LoVo (cell line): Measurements from ENCODE around the gene CDHR5.
"Not testable (repeated sequence)": the region's sequence is repeated elsewhere in the genome, so short reads cannot be mapped to it uniquely, and the experiment has no call there.

ENCODE experiments used
- DNase-seq: peaks from one replicate; pipeline ENCODE4 v3.0.0-alpha.2; 2016; ENCODE audit warnings: low spot score

CDHR5 gene

DNA sequence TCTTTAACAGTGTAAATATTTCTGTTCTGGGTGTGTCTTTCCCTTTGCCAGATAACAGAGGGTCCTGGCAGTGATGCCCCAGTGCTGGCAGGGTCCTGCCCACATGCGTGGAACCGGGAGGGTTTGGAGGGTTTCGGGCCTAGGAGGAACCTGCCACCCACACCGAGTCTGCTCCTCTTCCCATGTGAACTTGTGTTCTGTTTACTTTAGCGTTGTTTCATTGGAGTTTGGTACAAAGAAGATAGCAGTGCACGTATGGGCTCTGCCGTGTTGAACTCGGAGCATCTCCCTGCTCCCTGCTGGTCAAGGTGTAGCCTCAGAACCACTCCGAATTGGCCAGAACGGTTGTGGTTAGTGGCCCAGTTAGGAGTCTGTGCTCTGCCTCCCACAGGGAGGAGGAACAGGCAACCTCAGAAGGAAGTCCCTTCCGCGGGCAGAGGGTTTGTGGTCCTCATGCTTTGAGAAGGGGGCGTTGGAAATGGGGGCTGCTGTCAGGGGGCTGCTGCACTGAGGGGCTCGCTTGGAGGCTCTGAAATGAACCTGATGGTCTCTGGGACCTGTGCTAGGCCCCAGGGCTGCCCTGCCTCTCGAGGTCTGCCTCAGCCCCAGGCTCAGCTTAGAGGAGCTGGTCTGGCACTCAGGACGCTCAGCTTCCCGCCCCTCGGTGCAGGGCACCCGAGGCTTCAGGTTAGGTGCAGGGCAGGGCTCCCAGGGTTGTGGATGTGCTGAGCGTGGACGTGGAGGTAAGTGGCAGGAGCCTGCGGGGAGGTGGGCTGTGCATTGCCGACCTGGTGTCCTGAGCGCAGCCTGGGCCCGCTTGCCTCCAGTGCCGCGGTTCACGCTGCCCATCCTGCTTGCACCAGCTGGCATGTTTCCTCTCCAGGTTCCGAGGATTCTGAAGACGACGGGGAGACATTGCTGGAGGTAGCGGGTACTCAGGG lies 38.1 kb downstream of the CDHR5 start:
- no peak for DNase-seq

DNA sequence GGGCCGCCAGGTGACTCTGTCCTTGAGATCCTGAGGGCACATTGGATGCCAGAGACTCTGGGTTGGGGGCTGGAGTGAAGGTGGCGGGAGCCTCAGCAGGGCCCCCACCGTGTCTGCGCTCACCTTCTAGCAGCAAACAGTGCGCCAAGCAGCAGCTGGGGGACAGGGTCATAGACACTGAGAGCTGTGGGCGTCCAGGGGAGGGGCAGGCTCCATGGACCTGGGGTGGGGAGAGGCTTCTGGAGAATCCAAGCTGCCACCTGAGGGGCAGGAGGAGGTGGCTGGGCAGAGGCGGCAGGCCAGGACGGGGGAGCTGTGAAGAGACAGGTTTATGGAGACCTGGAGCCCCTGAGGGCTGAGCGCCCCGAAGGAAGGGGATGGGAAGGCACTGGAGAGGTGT lies 40.5 kb downstream of the CDHR5 start:
- no peak for DNase-seq

DNA sequence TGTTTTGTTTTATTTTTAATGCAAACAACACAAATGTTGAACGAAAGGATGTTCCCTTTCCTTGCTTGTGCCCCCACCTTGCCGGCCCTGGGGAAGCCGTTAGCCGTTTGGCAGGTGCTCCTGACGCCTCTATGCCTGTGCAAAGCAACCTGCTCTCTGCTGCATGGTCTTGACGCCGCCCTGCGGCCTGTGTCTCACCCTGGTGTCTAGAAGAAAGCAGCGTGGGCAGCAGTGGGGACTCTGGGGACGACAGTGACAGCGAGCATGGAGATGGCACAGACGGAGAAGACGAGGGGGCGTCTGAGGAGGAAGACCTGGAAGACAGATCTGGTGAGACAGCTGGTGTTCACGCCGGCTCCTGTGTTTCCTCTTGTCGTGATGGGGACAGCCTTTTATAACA lies 43.0 kb downstream of the CDHR5 start:
- no peak for DNase-seq

DNA sequence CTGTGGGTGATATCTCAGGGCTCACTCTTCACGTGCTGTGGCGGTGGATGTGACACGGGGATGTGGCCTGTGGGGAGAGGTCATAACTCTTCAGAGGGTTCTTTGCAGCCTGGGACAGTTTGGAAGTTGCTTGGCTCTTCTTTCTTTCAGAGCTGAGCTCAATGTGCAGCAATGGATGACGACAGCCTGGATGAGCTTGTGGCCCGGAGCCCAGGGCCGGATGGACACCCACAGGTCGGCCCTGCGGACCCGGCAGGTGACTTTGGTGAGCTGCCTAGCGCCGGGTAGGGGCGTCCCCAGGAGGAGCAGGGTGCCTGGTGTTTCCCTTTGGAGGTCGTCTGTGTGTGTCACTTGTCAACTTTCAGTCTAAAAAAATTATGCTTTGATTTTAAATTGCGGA lies 43.4 kb downstream of the CDHR5 start:
- DNase-seq: no peak

DNA sequence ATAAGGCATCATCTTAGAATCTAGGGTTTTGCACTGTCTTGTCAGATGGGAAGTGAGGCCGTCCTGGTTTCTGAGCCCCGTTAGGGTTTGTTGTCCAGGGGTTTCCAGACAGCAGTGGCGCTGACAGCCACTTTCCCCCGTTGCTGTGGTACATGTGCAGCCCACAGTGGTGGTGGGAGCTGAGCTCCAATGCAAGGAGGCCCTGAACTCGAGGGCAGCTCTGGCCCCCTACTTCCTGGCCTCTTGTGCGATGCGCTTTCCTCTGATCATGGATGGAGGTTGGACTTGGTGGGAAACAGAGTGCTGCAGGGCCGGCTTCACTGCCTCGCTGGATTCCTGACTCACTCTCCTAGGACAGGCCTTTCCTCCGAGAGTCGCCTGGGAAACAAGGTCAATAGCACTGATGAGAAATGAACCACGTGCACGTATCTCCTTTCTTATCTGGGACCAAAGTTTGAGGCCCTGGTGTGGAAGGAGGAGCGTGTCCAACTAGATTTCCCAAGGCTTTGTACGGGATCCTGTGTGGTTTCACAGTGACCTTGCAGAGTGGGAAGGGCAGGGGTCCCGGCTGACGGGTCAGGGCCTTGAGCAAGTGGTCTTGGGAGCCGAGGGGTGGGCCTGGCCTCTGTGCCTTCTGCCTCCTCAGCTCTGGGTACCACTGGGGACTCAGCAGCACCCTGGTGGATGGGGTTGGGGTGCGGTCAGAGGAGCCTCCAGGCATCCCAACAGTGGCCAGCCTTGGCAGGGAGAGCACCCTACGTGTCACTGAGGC lies 44.7 kb downstream of the CDHR5 start:
- no peak for DNase-seq

DNA sequence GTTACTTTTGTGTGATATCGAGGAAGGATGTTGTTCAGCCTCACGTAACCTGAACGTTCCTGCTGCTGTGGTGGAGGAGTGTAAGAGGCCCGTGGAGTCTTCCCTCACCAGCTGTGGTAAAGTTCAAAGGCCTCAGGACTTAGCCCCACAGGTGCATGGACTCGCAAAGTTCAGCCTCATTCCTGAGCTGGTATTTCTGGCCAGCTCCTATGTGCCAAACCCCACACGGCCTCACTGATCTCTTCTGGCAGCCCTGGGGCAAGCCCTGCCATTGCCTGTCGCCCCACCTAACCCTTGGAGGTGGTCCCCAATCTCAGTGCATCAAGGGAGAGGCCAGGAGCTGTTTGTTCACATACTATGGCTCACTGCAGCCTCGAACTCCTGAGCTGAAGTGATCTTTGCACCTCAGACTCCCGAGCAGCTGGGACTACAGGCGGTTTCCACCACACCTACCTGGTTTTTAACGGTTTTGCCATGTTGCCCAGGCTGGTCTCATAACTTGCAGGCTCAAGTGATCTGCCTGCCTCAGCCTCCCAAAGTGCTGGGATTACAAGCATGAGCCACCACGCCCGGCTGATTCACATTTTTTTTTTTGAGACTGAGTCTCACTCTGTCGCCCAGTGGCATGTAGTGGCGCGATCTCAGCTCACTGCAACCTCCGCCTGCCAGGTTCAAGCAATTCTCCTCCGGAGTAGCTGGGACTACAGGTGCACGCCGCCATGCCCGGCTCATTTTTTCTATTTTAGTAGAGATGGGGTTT lies 46.3 kb downstream of the CDHR5 start:
- DNase-seq: no peak

DNA sequence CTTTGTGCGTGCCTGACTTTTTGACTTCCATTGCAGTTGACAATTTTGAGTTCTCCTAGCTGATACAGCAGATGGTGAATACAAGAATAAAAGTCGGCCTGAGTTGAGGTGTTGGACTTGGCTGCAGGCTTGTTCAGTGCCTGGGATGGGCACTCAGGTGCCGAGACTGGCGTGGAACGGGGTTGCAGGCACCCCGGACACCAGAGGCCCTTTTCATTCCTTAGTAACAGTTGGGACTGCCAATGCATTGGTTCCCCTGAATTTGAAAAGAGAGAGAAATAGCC lies 47.2 kb downstream of the CDHR5 start:
- no peak for DNase-seq

DNA sequence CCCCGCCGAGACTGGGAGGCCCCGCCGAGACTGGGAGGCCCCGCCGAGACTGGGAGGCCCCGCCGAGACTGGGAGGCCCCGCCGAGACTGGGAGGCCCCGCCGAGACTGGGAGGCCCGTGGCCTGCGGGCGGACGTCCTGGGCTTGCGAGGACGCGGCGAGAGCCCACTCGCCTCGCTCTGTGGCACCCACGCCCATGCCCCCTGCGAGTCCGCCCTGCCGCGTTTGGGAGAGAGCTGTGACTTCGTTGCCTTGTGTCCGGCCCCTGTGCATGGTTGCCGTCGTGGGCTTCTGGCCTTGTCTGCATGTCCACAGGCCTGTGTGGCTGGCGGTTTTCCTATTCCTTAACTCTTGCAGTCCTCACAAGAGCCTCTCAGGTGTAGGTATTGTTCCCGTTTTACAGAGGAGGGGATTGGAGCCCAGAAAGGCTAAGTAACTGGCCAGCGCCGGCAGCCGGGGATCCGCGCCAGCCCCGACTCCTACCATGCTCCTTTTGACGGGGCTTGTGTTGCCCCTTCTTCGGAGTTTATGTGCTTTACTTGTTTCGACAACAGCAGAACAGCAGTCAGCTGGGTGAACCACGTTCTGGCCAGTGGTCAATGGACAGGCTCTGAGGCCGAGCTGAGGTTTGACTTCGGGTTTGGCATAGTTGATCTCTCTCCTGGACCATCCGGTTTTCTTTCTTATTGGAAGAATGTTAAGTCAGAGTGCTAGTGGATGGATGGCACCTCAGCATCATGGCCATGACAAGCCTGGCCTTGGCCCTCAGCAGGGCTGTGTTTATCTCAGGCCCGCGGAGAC lies 47.7 kb downstream of the CDHR5 start:
- no peak for DNase-seq

DNA sequence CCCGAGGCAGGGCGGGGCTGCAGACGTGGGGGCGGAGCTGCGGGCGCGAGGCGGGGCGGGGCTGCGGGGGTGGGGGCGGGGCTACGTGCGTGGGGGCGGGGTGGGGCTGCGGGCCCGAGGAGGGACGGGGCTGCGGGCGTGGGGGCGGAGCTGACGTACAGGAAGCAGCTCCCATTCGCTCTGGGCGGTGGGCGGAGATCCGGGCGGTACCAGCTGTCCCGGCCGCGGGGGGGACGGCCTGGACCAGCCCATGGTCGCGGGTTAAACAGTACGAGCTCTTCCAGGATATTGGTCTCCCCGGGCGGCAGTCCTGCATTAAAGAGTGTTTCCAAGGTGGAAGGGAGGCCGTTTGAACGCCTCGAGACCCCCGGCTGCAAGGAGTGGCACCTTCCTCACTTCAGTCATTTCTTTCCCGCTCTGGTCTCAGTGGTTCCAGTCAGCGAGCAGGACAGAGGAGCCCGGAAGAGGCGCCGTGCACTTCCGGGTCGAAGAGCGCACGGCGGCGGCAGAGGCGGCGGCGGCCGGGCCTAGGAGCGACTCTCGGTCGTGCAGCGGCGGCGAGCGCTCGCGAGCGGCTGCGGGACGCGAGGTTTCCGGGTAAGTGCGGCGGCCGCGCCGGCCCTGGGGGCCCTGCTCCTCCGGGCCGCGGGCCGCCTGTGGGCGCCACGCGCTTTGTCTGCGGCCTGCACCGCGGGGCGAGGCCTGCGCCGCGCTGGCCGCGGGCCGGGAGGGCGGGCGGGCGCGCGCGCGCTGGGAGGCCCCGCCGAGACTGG lies 48.6 kb downstream of the CDHR5 start, which contains the start of gene PHRF1:
PHRF1 (plus strand) TSS at position 475 of the 773 bp plus-strand sequence. CDS start 5,043 bp downstream, outside the sequence.
- DNase-seq: peak; percentile 94

DNA sequence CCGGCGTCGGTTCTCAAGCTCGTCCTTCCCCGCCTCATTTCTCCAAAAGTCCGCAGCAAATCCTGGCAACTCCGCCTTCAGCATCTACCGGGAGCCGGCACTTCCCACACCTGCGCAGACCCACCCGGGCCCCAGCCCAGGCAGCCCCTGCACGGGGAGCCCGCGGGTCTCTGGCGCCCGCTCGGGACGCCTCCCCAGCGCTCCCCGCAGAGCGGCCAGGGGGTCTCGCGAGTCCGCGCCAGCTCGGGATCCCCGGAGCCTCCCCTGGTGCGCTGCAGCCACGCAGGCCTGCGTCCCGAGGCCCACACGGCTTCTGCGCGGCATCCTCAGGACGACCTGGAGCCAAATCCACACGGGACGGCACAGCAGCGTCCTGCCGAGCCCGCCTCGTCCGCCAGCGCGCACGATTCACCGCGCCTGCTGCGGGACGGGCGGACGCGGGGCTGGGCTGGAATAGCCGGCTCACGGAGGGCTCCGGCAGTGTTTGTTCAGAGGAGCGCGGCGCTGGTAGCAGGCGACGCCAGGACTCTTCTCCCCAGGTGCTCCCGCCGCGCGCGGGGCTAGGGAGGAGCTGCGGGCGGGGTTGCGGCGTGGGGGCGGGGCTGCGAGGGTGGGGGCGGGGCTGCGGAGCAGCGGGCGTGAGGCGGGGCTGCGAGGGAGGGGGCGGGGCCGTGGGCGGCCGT lies 49.3 kb downstream of the CDHR5 start:
- DNase-seq: no peak

DNA sequence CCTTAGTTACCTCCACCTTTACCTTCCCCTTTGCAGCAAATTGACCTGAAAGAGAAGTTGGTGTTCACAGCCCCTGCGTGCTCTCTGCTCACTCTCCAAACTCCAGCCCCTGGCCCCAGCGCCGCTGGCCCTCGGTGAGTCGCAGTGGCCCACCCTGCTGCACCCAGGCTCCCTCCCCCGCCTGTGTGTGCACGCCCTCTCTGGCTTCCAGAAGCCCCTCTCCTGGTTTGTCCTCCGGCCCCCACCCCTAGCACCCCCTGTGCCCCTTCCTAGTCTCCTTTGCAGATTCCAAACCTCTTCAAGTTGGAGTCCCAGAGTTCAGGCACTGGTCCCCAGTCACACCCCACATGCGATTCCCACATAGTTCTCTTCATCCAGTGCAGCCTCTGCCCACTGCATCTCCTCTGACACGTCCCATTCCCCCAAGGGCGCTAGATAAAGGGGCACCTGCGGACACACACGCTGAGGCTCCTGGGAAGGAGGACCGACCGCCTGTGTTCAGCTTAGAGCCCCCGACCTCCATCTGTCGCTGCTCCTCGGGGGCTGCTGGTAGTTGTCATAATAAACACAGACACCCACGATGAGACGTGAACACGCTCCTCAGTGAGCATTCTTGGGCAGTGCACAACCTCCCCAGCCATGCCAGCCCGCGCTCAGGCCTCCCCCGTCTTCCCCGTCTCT lies 50.0 kb downstream of the CDHR5 start:
- no peak for DNase-seq

DNA sequence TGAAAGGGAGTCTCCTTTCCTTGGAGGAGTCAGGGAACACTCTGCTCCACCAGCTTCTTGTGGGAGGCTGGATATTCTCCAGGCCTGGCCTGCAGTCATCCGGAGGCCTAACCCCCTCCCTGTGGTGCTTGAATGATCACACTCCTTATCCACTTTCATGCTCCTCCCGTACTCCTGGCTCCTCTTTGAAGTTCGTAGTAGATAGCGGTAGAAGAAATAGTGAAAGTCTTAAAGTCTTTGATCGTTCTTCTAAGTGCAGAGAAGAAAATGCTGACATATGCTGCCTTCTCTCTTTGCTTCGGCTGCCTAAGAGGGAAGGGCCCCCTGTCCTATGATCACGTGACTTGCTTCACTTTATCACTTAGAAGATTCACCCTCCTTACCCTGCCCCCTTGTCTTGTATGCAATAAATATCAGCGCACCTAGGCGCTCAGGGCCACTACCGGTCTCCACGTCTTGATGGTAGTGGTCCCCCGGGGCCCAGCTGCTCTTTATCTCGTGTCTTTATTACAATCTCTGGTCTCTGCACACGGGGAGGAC lies 50.7 kb downstream of the CDHR5 start:
- not testable (repeated sequence) for DNase-seq

DNA sequence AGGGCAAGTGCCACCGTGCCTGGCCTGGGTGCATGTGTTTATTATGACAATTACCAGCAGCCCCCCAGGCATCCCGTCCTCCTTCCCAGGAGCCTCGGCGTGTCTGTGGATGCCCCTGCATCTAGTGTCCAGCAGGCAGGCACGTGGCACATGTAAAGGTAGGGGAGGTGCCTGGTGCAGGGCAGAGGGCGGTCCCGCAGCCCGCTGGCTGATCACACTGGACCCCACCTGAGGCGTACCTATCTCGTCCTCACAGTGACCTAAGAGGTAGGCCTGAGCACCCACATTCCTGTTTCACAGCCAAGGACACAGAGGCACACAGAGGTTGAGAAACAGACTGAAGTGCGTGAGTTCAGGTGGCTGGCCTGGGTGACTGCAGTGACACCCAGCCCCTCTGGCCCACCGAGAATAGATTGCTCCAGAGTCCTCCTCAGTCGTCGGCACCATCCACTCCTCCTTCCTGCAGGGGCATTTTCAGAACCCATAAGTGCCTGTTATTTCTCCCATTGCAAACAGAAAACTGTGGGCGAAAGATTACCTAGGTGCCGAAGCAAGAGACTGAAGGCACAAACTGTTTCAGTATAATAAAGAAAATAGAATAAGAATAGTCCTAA lies 51.5 kb downstream of the CDHR5 start:
- no peak for DNase-seq

DNA sequence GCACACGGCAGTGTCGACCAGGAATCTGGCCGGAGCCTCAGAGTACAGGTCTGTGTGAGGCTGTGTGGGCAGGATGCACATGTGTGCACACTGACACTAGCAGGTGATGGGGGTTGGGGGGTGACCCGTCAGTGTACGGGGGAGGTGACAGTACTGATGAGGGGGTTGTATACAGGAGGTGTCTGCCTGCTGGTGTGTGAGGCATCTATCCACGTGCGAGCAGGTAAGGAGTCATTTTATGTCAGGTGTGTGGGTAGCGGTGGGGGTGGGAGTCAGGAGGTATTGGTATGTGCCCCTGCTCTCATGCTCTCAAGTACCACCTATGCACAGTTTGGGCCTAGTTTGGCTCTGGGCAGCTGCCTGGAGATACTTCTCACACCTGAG lies 53.0 kb downstream of the CDHR5 start:
- no peak for DNase-seq

DNA sequence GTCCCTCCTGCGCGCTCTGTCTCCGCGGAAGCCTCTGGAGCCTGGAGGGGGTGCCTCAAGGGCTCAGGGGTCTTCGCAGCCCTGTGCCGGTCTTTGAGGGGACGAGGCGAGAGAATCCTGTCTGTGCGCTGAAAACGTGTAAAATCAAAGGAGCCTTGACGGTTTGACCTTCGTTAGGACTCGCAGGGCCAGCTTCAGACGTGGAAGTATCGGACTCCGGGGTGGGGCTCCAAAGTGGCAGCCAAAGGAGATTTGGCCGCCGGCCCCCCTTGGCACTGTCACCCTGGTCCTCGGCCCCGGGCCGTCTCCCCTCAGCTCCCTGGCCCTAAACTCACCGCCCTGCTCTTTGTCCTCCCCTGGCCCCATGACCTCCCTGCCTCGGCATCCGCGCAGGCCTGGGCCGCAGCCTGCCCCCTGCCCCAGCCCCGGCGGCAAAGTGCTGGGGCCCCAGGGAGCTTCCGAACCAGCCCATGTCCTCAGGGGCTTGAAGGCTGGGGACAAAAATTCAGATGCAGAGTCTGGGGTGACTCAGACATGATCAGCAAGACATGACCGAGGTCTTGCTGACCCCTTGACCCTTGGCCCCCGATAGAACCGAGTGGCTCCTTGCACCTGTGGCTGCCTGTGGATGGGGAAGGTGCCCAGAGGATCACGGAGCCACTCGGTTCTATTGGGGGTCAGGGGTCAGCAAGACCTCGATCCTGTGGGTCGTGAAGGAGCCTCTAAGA lies 55.4 kb downstream of the CDHR5 start:
- no peak for DNase-seq

DNA sequence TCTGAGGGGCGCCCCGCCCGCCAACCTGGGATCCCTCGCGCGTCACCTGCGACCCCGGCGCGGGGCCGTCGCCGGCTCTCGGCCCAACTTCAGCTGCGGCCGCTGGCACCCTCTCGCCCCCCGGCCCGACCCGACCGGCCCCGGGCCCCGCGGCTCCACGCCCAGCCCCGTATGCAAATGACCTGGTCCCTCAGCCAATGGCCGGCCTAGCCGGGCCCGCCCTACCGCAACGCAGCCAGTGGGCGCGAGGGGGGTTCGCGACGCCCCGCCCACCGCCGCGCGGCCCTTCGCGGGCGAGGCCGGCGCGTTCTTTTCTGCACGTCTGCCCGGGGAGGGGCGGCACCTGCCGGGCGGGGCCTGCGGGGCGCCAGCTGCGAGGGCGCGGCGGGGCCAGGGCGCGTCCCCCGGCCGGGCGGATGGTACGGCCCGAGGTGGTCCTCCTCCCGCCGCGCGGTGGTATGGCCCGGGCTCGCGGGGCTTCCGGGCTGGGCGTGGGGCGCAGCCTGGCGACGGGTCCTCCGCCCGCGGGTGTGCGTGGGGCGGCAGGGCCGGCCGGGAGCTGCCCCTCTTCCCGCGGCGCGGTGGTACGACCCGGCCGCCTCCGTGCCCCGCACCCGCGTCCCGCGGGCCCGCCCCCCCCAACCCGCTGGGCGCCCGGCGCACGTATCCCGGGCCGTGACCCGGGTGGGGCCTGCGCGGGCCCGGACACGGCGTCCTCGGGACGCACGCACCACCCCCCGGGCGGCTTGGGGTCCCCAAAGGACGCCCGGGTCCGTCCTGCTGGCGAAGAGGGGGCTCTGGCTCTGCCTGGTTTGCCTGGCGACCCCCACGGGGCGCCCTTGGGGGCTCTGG lies 56.2 kb downstream of the CDHR5 start:
- peak; percentile 96 for DNase-seq

DNA sequence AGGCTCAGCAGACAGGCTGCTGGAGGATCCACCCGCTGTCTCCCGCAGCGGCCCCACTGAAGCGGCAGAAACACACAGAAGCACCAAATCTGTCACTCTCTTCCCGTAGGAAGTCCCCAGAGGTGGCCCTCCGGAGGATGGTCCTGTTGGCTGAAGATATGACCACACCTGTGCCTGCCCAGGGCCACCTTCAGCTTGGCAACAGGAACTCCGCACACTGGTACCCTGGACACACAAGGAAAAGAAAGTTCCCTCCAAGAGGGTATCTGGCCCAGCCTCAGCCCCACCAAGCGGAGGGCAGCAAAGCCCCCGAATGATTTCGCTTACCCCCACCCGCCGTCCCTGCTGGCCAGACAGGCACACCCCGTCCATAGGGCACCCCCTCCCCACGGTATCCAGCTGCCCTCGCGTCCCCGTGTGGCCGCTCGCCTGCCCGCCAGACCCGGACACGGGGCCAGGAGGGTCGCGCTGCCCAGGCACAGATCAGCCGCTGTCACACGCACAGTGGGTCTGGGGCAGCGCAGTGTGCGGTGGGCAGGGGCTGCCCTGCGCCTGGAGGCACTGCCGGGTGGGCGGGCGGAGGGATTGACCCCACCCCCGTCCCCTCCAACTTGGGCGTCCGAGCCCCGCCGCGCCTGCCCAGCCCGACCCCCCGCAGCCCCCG lies 57.0 kb downstream of the CDHR5 start:
- DNase-seq: no peak
